Trophoblast cell (in vitro differentiated cells and primary cell): ENCODE data around the gene PRR12.
"Not testable (repeated sequence)": the region's sequence is repeated elsewhere in the genome, so short reads cannot be mapped to it uniquely, and the experiment has no call there.

Experiments
- DNase-seq, 2 donors: peaks; one replicate each; pipeline ENCODE4 v3.0.0-alpha.2; 2016
- H2AFZ ChIP-seq: 2 replicates; pipeline ENCODE4 v1.6.1; 2013; ENCODE audit warnings: low read length, moderate library complexity, mild to moderate bottlenecking; ENCODE audit not compliant: insufficient read depth, poor library complexity
- H2AK5ac ChIP-seq: 2 replicates; pipeline ENCODE4 v1.6.1; 2013; ENCODE audit warnings: mild to moderate bottlenecking, low read length
- H2BK120ac ChIP-seq: 2 replicates; pipeline ENCODE4 v1.6.1; 2013; ENCODE audit warnings: low read length, mild to moderate bottlenecking, moderate library complexity; ENCODE audit not compliant: insufficient read depth, poor library complexity
- H2BK12ac ChIP-seq: 2 replicates; pipeline ENCODE4 v1.6.1; 2013; ENCODE audit warnings: mild to moderate bottlenecking, low read length, moderate library complexity
- H2BK5ac ChIP-seq: 2 replicates; pipeline ENCODE4 v1.6.1; 2013; ENCODE audit warnings: low read length, low read depth, moderate library complexity, mild to moderate bottlenecking; ENCODE audit not compliant: poor library complexity
- H3K14ac ChIP-seq: 2 replicates; pipeline ENCODE4 v1.6.1; 2013; ENCODE audit warnings: mild to moderate bottlenecking, low read length
- H3K18ac ChIP-seq: 2 replicates; pipeline ENCODE4 v1.6.1; 2013; ENCODE audit warnings: mild to moderate bottlenecking, low read length
- H3K23ac ChIP-seq: 2 replicates; pipeline ENCODE4 v1.6.1; 2013; ENCODE audit warnings: low read length
- H3K27ac ChIP-seq: 2 replicates; pipeline ENCODE4 v1.5.1; 2013; ENCODE audit warnings: low read depth, mild to moderate bottlenecking, inconsistent platforms, low read length, moderate library complexity
- H3K27me3 ChIP-seq: 2 replicates; pipeline ENCODE4 v1.6.1; 2013; ENCODE audit warnings: inconsistent platforms, mild to moderate bottlenecking, low read length, moderate library complexity; ENCODE audit not compliant: insufficient read depth
- H3K36me3 ChIP-seq, 2 experiments: 1 replicate in 1 of 2; 2 replicates in 1 of 2; pipeline ENCODE4 v1.6.1; 2013; ENCODE audit warnings: low read length in 2 of 2, mild to moderate bottlenecking in 2 of 2, moderate library complexity in 1 of 2; ENCODE audit not compliant: insufficient read depth in 2 of 2, control insufficient read depth in 1 of 2
- H3K4ac ChIP-seq: 2 replicates; pipeline ENCODE4 v1.6.1; 2013; ENCODE audit warnings: low read depth, mild to moderate bottlenecking, low read length, moderate library complexity
- H3K4me1 ChIP-seq, 2 experiments: 1 replicate in 1 of 2; 2 replicates in 1 of 2; pipeline ENCODE4 v1.6.1; 2013; ENCODE audit warnings: low read length in 2 of 2, mild to moderate bottlenecking in 2 of 2, moderate library complexity in 1 of 2; ENCODE audit not compliant: insufficient read depth in 2 of 2, control insufficient read depth in 1 of 2
- H3K4me2 ChIP-seq: 2 replicates; pipeline ENCODE4 v1.6.1; 2013; ENCODE audit warnings: inconsistent platforms, mild to moderate bottlenecking, low read length, moderate library complexity
- H3K4me3 ChIP-seq: 2 replicates; pipeline ENCODE4 v1.5.1; 2013; ENCODE audit warnings: mild to moderate bottlenecking, low read depth, low read length, inconsistent platforms
- H3K79me1 ChIP-seq: one replicate; pipeline ENCODE4 v1.6.1; 2013; ENCODE audit warnings: low read length
- H3K79me2 ChIP-seq: 2 replicates; pipeline ENCODE4 v1.6.1; 2013; ENCODE audit warnings: low read length, mild to moderate bottlenecking; ENCODE audit not compliant: control insufficient read depth, insufficient read depth, poor library complexity
- H3K9ac ChIP-seq: 2 replicates; pipeline ENCODE4 v1.6.1; 2013; ENCODE audit warnings: mild to moderate bottlenecking, low read length
- H3K9me3 ChIP-seq: 2 replicates; pipeline ENCODE4 v1.6.1; 2013; ENCODE audit warnings: low read depth, mild to moderate bottlenecking, control low read depth, inconsistent platforms, low read length; ENCODE audit not compliant: insufficient read depth
- H4K12ac ChIP-seq: 2 replicates; pipeline ENCODE4 v1.6.1; 2013; ENCODE audit warnings: low read depth, mild to moderate bottlenecking, low read length, moderate library complexity
- H4K8ac ChIP-seq: 2 replicates; pipeline ENCODE4 v1.6.1; 2013; ENCODE audit warnings: low read depth, mild to moderate bottlenecking, low read length, moderate library complexity
- H4K91ac ChIP-seq: one replicate; pipeline ENCODE4 v1.6.1; 2013; ENCODE audit warnings: low read depth, mild to moderate bottlenecking, low read length, moderate library complexity
- WGBS: extraction: QIAGEN DNeasy Blood & Tissue Kit; methylation state at CpG from one replicate; pipeline ENCODE4 v1.1.7; 2013; ENCODE audit warnings: missing lambda C conversion rate; ENCODE audit not compliant: insufficient read length, insufficient coverage; ENCODE audit errors: extremely low coverage; 5-methylcytosine and 5-hydroxymethylcytosine counted together

Gene PRR12

GRCh38 chr19:49633273-49633672, 42.3 kb downstream of the PRR12 start:
- H3K4me1 ChIP-seq, H3K4ac ChIP-seq, H2BK120ac ChIP-seq, H3K4me3 ChIP-seq, H3K18ac ChIP-seq, H3K27ac ChIP-seq, H3K14ac ChIP-seq, H3K27me3 ChIP-seq, H3K9ac ChIP-seq, H3K9me3 ChIP-seq, H2BK12ac ChIP-seq, H3K79me2 ChIP-seq, H4K91ac ChIP-seq, H2AK5ac ChIP-seq, H2AFZ ChIP-seq, H3K79me1 ChIP-seq, H4K12ac ChIP-seq, H4K8ac ChIP-seq, H3K23ac ChIP-seq, H3K4me2 ChIP-seq, H2BK5ac ChIP-seq: not testable (repeated sequence)
- no CpG with 5 or more reads among the region's 9 CpGs for WGBS
- peaks cover 2 to 10% of the 10 kb centered on the region in 2 experiments for H3K36me3 ChIP-seq
- DNase-seq, result peak; percentile 33 to 50

GRCh38 chr19:49635530-49636232, 44.7 kb downstream of the PRR12 start:
- no CpG with 5 or more reads among the region's 24 CpGs for WGBS
- Histone ChIP-seq H3K79me1 (peaks cover 11% of the 10 kb centered on the region), H3K9ac (no peak overlapping the region), H3K4me2 (no peak overlapping the region), H2BK12ac (no peak overlapping the region), H3K79me2 (peaks cover 2% of the 10 kb centered on the region), H3K4me1 (peaks cover 10 to 20% of the 10 kb centered on the region in 2 experiments), H4K91ac (no peak overlapping the region), H3K27me3 (no peaks in the 10 kb centered on the region), H3K23ac (no peak overlapping the region), H4K12ac (no peak overlapping the region), H3K9me3 (no peaks in the 10 kb centered on the region), H3K36me3 (peaks cover 0 to 7% of the 10 kb centered on the region in 2 experiments), H3K27ac (no peak overlapping the region), H2BK120ac (no peak overlapping the region), H3K18ac (no peak overlapping the region), H2BK5ac (no peak overlapping the region), H2AK5ac (peak overlapping the region; percentile 25), H3K14ac (no peak overlapping the region), H3K4me3 (no peak overlapping the region), H2AFZ (no peak overlapping the region), H4K8ac (no peak overlapping the region), H3K4ac (no peak overlapping the region)
- DNase-seq, result no peak

- Histone ChIP-seq H3K9me3 (no peaks in the 10 kb centered on the region), H3K23ac (no peak overlapping the region), H2AFZ (no peak overlapping the region), H3K18ac (no peak overlapping the region), H3K4me1 (peaks cover 13 to 25% of the 10 kb centered on the region in 2 experiments), H3K36me3 (peaks cover 0 to 7% of the 10 kb centered on the region in 2 experiments), H2BK12ac (no peak overlapping the region), H2AK5ac (no peak overlapping the region), H3K9ac (no peak overlapping the region), H3K14ac (no peak overlapping the region), H3K79me2 (peaks cover 4% of the 10 kb centered on the region), H3K27ac (no peak overlapping the region), H3K4me3 (no peak overlapping the region), H3K27me3 (no peaks in the 10 kb centered on the region), H3K4me2 (no peak overlapping the region), H4K8ac (no peak overlapping the region), H3K79me1 (peaks cover 18% of the 10 kb centered on the region), H2BK5ac (no peak overlapping the region), H3K4ac (no peak overlapping the region), H2BK120ac (no peak overlapping the region), H4K12ac (no peak overlapping the region), H4K91ac (no peak overlapping the region)
- no peak for DNase-seq
- WGBS, result no CpG with 5 or more reads among the region's 30 CpGs
These were observed 45.4 kb downstream of the PRR12 start for GRCh38 chr19:49636233-49636932.

- Histone ChIP-seq H3K4ac (no peak overlapping the region), H3K9me3 (no peaks in the 10 kb centered on the region), H4K12ac (no peak overlapping the region), H3K27me3 (no peaks in the 10 kb centered on the region), H3K18ac (no peak overlapping the region), H2AK5ac (no peak overlapping the region), H3K27ac (peak overlapping the region; percentile 8), H2BK5ac (no peak overlapping the region), H3K9ac (no peak overlapping the region), H3K79me2 (peaks cover 11% of the 10 kb centered on the region), H3K4me1 (peaks cover 13 to 29% of the 10 kb centered on the region in 2 experiments), H4K91ac (peak overlapping the region; percentile 58), H3K4me2 (peak overlapping the region; percentile 43), H4K8ac (peak overlapping the region; percentile 52), H3K23ac (no peak overlapping the region), H3K36me3 (peaks cover 0 to 7% of the 10 kb centered on the region in 2 experiments), H3K79me1 (peaks cover 25% of the 10 kb centered on the region), H2BK12ac (no peak overlapping the region), H2BK120ac (peak overlapping the region; percentile 30), H2AFZ (peak overlapping the region; percentile 44), H3K14ac (peak overlapping the region; percentile 68), H3K4me3 (no peak overlapping the region)
- DNase-seq, result peak; percentile 63 to 73
- WGBS, result no CpG with 5 or more reads among the region's 19 CpGs
These were observed 47.1 kb downstream of the PRR12 start for GRCh38 chr19:49637821-49638738.
